HG02759 (cell line): ENCODE data around the gene VSIG10L2.

Source experiments
- ATAC-seq: cut with Tn5 transposase; IDR thresholded peaks from one replicate; pipeline ENCODE4 v1.9.1; 2021; ENCODE audit warnings: mild to moderate bottlenecking, moderate library complexity; ENCODE audit not compliant: unreplicated experiment

Gene VSIG10L2

DNA sequence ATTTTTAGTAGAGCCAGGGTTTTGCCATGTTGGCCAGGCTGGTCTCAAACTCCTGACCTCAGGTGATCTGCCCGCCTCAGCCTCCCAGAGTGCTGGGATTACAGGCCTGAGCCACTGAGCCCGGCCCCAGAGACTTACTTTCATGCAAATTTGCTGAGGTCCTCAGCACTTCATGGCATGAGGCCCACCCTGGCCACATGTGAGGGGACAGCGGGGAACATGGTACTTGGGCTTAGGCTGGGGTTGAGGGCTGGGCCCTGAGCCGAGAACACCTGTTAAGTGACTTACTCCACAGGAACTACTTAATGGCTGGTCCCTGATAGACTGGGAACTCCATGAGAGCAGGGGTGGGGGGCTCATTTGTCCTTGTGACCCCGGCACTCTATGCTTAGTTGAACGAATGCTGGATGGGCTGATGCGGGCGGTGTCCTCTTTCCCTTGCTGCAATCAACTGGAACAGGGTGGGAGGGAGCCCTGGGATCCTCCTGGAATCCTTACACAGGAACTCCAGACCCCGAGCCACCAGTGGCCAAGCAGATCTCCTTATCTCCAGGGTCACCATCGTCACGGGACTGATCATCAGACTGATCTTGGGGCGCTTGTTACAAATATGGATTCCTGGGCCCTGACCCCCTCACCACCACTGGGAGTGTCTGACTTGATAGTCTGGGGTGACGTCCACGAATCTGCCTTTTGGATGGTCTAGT is 1.0 kb downstream of the VSIG10L2 start:
- no peak for ATAC-seq

DNA sequence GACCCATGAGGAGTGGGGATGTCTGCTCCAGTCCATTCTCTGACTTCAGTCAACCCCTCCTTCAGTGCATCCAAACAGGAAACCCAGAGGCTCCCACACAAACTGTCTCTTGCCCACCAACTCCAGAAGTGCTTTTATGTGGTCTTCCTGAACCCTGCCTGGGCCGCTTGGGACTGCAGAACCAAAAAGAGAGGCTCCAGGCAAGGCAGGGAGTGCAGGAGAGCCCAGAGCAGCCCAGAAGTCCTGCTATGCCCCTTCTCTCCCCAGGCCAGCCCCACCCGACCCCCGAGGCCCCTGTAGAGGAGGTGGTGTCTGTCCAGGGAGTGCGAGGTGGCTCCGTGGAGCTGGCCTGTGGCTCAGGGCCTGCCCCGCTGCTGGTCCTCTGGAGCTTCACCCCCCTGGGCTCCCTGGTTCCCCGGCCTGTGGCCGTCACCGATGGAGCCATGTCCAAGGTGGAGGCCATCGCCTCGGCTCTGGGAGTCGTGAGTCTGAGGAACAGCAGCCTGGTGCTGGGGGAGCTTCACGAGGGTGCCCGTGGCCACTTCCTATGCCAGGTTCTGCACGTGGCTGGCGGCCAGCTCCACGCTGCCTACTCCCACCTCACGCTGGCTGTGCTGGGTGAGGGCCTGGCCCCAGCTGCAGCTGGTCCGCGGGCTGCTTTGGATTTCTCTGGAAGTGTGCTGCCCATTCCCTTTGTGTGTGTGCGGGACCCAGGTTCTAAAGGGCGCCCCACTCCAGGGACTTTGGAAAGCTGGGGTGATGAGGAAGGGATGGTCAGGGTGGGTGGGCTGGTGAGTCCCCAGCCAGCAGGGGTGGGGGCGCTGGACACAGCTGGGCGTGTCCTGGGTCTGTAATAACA is 1.8 kb downstream of the VSIG10L2 start:
- no peak for ATAC-seq

DNA sequence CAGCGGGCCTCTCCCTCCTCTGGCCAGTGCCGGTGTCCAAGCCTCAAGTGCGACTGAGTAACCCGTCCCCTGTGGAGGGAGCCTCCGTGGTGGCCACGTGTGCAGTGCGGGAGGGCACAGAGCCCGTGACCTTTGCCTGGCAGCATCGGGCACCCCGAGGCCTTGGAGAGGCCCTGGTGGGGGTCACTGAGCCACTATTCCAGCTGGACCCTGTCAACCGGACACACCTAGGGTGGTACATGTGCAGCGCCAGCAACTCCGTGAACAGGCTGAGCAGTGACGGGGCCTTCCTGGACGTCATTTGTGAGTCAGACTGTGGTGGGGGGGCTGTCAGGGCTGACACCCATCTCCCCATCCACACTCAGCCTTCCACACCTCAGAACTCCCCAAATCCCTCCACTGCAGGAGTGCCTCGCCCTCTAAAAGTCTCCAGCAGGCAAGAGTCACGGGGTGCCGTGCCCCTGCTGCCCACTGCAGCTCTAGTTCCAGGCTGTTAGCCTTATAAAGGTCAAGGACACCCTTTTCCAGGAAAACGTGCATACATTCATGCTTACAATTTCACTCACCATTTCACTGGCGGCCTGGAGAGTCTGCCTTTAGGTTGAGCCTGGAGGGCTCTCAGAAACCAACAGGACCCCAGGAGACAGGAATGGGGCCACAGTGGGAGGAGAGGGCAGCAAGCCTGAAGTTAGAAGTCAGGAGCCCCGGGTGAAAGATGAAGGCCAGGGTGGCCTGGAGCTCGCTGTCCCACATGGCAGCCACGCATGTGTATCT is 2.6 kb downstream of the VSIG10L2 start:
- ATAC-seq = no peak

GRCh38 chr11:125949271-125950177 is 3.7 kb downstream of the VSIG10L2 start:
- ATAC-seq = no peak

GRCh38 chr11:125950178-125950490 is 4.3 kb downstream of the VSIG10L2 start:
- ATAC-seq = no peak

DNA sequence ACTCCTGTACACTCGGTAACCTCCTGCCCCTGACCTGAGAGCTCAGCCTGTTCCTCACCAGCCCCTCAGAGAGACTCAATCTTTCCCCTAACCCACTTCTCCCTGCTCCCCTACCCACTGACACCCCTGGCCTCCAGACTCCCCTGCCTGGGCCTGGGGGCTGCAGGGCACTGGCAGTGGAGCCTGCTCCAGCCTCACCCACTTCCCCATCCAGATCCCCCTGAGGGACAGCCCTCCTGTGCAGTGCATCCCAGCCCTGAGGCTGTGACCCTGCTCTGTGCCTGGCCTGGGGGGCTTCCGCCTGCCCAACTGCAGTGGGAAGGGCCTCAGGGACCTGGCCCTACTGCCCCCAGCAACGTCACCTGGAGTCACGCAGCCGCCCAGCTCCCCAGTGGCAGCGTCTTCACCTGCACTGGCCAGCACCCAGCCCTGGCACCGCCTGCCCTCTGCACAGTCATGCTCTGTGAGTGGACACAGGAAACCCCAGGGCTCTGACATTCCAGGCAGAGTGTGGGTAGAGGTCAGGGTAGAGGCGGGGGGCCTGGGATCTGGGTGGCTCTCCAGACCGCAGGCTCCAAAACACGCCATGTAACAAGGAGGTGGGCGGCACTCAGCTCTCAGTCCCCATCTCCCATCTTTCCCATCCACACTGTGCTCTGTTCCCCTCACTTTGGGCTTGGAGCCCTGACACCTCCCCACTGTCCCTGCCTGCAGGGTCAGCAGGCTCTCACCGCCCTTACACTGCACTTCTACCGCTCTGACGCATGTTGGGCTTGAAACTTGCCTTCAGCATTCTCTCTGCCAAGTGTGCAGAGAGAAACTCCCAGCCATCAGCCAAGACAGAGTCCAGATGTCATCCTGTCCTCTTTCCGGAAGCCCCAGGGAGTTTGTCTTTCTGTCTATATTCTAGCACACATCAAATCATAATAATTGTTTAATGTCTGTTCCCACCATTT is 5.1 kb downstream of the VSIG10L2 start:
- ATAC-seq = no peak

DNA sequence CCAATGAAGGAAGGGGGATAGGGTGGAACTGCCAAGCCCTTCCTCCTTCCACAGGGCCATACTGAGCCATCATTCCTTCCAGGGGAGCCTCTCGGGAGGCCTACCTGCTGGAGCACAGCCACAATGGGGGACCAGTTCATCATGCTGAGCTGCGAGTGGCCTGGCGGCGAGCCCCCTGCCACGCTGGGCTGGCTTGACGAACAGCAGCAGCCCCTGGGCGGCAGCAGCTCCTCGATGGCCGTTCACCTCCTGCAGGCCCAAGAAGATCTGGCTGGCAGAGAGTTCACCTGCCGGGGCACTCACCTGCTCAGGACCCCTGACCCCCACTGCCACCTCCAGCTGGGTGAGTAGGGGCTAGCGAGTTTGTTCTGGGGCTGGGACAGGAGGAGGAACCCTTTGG is 5.9 kb downstream of the VSIG10L2 start:
- ATAC-seq = no peak

DNA sequence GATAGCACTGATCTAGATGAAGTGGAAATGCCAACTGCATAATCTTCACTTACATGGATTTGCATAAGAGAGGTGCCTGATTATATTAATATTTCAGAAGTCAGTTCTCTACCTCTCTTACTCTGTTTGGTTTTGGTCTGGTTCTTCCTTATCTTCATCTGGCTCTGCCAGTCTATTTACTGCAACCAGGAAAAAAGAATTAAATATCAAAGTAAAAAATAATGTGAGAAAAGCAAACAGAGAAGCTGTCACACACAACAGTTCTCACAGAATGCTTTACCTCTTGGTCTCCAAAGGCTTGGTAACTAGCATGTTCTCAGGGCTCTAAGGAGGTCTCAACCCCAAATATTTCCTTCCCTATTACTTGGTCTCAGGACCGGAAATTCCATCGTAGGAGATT is 6.7 kb downstream of the VSIG10L2 start:
- ATAC-seq = no peak

GRCh38 chr11:125952973-125953372 is 7.1 kb downstream of the VSIG10L2 start:
- ATAC-seq = no peak

DNA sequence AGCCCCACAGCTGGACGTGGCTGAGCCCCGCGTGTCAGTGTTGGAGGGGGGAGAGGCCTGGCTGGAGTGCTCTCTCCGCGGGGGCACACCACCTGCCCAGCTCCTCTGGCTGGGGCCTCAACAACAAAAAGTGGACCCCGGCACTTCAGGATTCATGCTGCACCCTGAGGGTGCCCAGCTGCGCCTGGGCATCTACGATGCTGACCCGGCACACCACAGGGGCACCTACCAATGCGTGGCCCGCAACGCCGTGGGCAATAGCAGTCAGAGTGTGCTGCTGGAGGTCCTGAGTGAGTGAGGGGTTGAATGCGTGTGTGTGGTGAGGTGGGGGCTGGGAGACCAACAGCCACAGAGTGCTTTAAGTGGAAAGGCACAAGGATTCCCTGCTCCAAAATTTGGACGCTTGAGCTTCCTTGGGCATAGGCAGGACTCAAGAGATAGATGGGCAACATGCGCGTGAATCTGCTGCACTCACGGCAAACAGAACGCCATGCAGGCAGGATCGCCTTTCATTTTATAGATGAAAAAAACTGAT is 7.6 kb downstream of the VSIG10L2 start:
- no peak for ATAC-seq

DNA sequence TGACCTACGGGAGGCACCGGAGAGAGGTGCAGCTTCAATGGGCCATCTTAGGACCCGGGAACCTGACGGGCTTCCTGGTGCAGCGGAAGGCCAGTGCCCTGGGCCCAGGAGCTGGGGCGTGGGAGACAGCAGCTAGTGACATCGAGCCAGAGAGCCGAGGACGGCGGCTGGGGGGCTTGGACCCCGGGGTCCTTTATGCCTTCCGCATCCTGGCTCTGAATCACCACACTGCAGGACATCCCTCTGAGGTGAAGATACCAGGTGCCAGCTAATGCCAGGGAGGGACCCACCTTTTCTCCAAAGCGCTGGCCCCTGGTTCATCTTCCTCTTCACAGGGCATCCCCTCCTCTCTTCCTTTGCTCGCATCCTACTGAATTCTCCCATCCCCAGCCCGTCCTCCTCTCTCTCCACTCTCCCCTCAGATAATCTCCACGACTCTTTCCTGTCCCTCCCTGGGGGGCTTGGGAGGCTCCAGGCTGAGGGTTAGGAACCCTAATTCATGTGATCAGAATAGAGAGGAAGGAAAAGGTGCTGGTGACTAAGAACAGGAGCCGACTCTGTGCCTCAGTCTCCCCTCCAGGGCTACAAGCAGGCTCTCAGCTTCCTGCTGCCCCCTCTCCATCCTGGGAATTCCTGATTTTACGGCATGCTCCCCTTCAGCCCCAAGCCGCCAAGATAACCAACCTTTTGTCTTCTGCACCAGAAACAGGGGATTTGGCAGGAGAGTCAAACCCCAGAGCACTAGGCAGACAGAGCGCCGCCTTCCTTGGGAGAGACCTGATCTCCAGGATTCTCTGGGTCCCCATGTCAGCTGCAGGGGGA is 8.5 kb downstream of the VSIG10L2 start:
- ATAC-seq = no peak

GRCh38 chr11:125954945-125955640 is 9.2 kb downstream of the VSIG10L2 start:
- ATAC-seq = no peak

GRCh38 chr11:125955856-125956255 is 10.0 kb downstream of the VSIG10L2 start:
- no peak for ATAC-seq

DNA sequence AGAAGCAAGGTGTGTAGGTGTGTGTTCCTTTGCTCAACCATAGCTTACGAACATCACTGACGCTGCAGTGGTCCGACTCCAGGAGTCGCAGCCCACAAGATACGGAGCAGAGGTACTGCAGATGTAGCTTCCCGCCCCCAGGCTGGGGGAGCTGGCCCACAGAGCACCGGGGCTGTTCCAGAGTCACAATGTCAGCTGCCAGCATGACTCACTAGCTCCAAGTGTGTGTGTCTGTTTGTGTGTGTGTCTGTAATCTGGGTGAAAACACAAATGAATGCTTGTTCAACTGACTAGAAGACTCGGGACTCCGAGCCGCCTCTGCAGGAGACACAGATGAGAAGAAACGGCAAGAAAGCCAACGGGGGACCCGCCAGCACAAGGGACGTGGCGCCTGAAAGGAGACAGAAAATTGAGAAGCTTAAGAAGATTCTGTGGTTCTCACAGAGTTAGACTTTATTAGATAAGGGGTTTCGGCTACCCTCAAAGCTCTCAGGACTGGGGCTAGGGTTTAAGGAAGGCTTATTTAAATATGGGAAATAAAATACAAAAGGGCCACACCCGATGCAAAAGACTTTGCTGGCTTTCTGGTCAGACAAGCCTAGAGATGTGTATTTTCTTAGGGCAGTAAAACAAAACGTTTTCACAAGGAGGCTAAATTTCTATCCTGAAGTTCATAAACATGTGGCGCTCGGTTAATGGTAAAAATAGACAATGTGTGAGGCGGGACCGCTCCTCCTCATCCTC is 10.7 kb downstream of the VSIG10L2 start:
- ATAC-seq = no peak

- ATAC-seq = no peak
These were observed 11.9 kb downstream of the VSIG10L2 start for GRCh38 chr11:125957618-125958332.

GRCh38 chr11:125958872-125959400 is 13.1 kb downstream of the VSIG10L2 start:
- no peak for ATAC-seq
